ENCODE data around the gene MASP1. TPM values are rescaled to one million over a fixed set of nuclear protein-coding genes. Genes with fewer than 3 reads are reported as not detected.

Gene MASP1, protein sequence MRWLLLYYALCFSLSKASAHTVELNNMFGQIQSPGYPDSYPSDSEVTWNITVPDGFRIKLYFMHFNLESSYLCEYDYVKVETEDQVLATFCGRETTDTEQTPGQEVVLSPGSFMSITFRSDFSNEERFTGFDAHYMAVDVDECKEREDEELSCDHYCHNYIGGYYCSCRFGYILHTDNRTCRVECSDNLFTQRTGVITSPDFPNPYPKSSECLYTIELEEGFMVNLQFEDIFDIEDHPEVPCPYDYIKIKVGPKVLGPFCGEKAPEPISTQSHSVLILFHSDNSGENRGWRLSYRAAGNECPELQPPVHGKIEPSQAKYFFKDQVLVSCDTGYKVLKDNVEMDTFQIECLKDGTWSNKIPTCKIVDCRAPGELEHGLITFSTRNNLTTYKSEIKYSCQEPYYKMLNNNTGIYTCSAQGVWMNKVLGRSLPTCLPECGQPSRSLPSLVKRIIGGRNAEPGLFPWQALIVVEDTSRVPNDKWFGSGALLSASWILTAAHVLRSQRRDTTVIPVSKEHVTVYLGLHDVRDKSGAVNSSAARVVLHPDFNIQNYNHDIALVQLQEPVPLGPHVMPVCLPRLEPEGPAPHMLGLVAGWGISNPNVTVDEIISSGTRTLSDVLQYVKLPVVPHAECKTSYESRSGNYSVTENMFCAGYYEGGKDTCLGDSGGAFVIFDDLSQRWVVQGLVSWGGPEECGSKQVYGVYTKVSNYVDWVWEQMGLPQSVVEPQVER
- total RNA-seq, result 51.3 and 52.5 TPM in 2 replicates

DNA sequence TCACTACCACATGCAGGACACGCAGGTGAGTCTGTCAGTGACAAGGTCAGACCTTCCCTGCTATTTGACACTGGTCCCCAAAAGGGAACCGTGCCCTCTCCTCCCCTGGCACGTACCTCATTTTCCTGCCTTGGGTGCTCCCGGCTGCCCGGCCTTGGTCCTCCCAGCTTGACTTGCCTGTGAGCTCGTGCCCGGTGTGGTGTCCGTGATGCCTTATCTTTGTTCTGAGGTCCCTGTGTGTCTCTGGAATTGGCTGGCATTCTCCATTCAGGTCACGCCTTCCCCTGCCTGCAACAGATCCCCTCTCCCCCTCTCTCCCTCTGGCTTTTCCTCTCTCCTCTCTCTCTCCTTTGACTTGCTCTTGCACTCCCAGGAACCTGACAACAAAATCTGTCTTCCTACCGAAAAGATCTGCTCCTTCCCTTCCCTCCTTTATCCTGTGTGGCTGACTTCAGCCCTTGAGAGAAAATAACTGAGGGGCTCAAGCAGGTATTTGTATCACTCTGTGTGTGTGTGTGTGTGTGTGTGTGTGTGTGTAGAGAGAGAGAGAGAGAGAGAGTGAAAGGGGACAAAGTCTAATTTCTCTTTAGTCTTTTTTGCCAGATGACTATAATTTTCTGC, at the start of gene MASP1:
MASP1 (minus strand) TSS at position 226 of the 621 bp plus-strand sequence; CDS start at position 121, 105 bp downstream.

DNA sequence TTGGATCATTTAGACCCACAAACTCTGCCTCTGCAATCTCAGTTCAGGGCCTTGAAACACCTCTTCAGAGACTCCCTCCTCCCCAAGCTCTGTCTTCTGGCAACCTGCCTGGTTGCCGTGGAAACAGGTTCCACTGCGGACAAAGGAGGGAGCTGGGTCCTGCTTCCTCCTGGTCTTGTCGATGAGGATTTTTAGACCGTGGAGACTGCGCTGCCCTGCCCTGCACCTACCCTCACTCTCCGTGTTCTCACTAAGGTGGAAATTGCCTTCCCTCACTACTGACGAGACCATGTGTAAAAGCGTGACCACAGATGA, 94.2 kb downstream of the MASP1 start, which contains the start of gene RTP1:
RTP1 (plus strand) TSS at position 152 of the 315 bp plus-strand sequence; CDS start at position 182, 30 bp downstream.

Other genes with a start within 250 kb of the MASP1 start
- gene RPL39L, start 152.2 kb downstream of the MASP1 start, total RNA-seq, result 35.7 and 76.0 TPM in 2 replicates
- gene RTP1, start 94.3 kb downstream of the MASP1 start, total RNA-seq, result not detected in 2 replicates
- gene RTP4, start 76.6 kb upstream of the MASP1 start, total RNA-seq, result 2.1 and 2.9 TPM in 2 replicates